ENCODE data around the gene PAPOLA.

- no peak for TF ChIP-seq CTCF (IDR thresholded peaks at IDR 0.05)
- TF ChIP-seq POLR2AphosphoS5 (IDR thresholded peaks at IDR 0.05) = no peak
- no peak for TF ChIP-seq POLR2A (IDR thresholded peaks at IDR 0.05)
- no peak for TF ChIP-seq EP300 (IDR thresholded peaks at IDR 0.05)
These were observed 38.0 kb upstream of the PAPOLA start for GRCh38 chr14:96464136-96464535.

Data from stomach (tissue), 4 donors.